Activated T-cell treated with anti-CD3 and anti-CD28 coated beads for 1 hour (primary cell): ENCODE results near the gene RPL37A.

Experiments
- DNase-seq: peaks from one replicate; pipeline ENCODE4 v3.0.0-alpha.2; 2020; ENCODE audit warnings: low read depth

RPL37A gene

GRCh38 chr2:216548901-216549331, 50.3 kb downstream of the RPL37A start:
- DNase-seq = no peak

- DNase-seq = no peak
These were observed 51.5 kb downstream of the RPL37A start for GRCh38 chr2:216549926-216550690.

- no peak for DNase-seq
These were observed 52.8 kb downstream of the RPL37A start for GRCh38 chr2:216551234-216552068.

- no peak for DNase-seq
These were observed 54.4 kb downstream of the RPL37A start for GRCh38 chr2:216553093-216553478.
